ENCODE results near the gene SLC18B1. TPM values are rescaled to one million over a fixed set of nuclear protein-coding genes. Genes with fewer than 3 reads are reported as not detected.

Gene SLC18B1
- polyA plus RNA-seq, 1 experiment: 0.63 TPM

- POLR2A ChIA-PET: no interaction called here
- no peak for TF ChIP-seq CTCF (IDR thresholded peaks at IDR 0.05; ENCODE audit: insufficient read depth, low read depth, low read length)
- H3K4me3 ChIP-seq (ENCODE audit: low read depth, low read length): no peak overlapping the region
- H3K27me3 ChIP-seq (ENCODE audit: control insufficient read depth, insufficient read depth, low read length): no peaks in the 10 kb centered on the region
- no peak for DNase-seq (ENCODE audit: low read depth)
- H3K36me3 ChIP-seq (ENCODE audit: control insufficient read depth, insufficient read depth, low read length): no peaks in the 10 kb centered on the region
- CTCF ChIA-PET: interaction anchor here (1.0 to 1.5 kb wide), 3 partner anchors 8 to 80 kb away, joined by 3 read pairs; no protein-coding TSS in a partner anchor
Observed at GRCh38 chr6:132748446-132748845, 50.0 kb downstream of the SLC18B1 start.

- H3K27me3 ChIP-seq (ENCODE audit: control insufficient read depth, insufficient read depth, low read length): no peaks in the 10 kb centered on the region
- H3K36me3 ChIP-seq (ENCODE audit: control insufficient read depth, insufficient read depth, low read length): no peaks in the 10 kb centered on the region
- no peak for DNase-seq (ENCODE audit: low read depth)
- ChIA-PET POLR2A (no interaction called here), CTCF (no interaction called here)
- H3K4me3 ChIP-seq (ENCODE audit: low read depth, low read length): no peak overlapping the region
- TF ChIP-seq CTCF (IDR thresholded peaks at IDR 0.05; ENCODE audit: insufficient read depth, low read depth, low read length): no peak
Observed at GRCh38 chr6:132746048-132746447, 52.4 kb downstream of the SLC18B1 start.

GRCh38 chr6:132742495-132742894 lies 55.9 kb downstream of the SLC18B1 start:
- Histone ChIP-seq H3K4me3 (ENCODE audit: low read depth, low read length) (no peak overlapping the region), H3K27me3 (ENCODE audit: control insufficient read depth, insufficient read depth, low read length) (no peaks in the 10 kb centered on the region), H3K36me3 (ENCODE audit: control insufficient read depth, insufficient read depth, low read length) (no peaks in the 10 kb centered on the region)
- no peak for DNase-seq (ENCODE audit: low read depth)
- TF ChIP-seq CTCF (IDR thresholded peaks at IDR 0.05; ENCODE audit: insufficient read depth, low read depth, low read length): no peak
- POLR2A ChIA-PET: no interaction called here
- CTCF ChIA-PET: no interaction called here

GRCh38 chr6:132741281-132741680 lies 57.2 kb downstream of the SLC18B1 start:
- no peak for DNase-seq (ENCODE audit: low read depth)
- ChIA-PET POLR2A (interaction anchor here (0.6 kb wide), 1 partner anchor 115 kb away, joined by 3 read pairs; no protein-coding TSS in a partner anchor), CTCF (interaction anchor here (1.6 kb wide), 1 partner anchor 11 kb away, joined by 3 read pairs; no protein-coding TSS in a partner anchor)

GRCh38 chr6:132736239-132736638 lies 62.2 kb downstream of the SLC18B1 start:
- DNase-seq (ENCODE audit: low read depth): no peak

More at GRCh38 chr6:132741281-132741680, 57.2 kb downstream of the SLC18B1 start:
- no peaks in the 10 kb centered on the region for H3K36me3 ChIP-seq (ENCODE audit: control insufficient read depth, insufficient read depth, low read length)
- H3K4me3 ChIP-seq (ENCODE audit: low read depth, low read length): no peak overlapping the region
- TF ChIP-seq CTCF (IDR thresholded peaks at IDR 0.05; ENCODE audit: insufficient read depth, low read depth, low read length): no peak
- H3K27me3 ChIP-seq (ENCODE audit: control insufficient read depth, insufficient read depth, low read length): no peaks in the 10 kb centered on the region

More at GRCh38 chr6:132736239-132736638, 62.2 kb downstream of the SLC18B1 start:
- no peak overlapping the region for H3K4me3 ChIP-seq (ENCODE audit: low read depth, low read length)
- POLR2A ChIA-PET: no interaction called here
- CTCF ChIA-PET: interaction anchor here (1.8 kb wide), 1 partner anchor 17 kb away, joined by 5 read pairs; no protein-coding TSS in a partner anchor
- no peaks in the 10 kb centered on the region for H3K36me3 ChIP-seq (ENCODE audit: control insufficient read depth, insufficient read depth, low read length)
- no peak for TF ChIP-seq CTCF (IDR thresholded peaks at IDR 0.05; ENCODE audit: insufficient read depth, low read depth, low read length)
- no peaks in the 10 kb centered on the region for H3K27me3 ChIP-seq (ENCODE audit: control insufficient read depth, insufficient read depth, low read length)

Measured in BJ (cell line).